Ovary (tissue), 10 donors: ENCODE results near the gene LRRIQ4. TPM values are rescaled to one million over a fixed set of nuclear protein-coding genes. Genes with fewer than 3 reads are reported as not detected.

Experiments used
- DNase-seq, 5 donors: peaks; one replicate each; pipeline ENCODE4 v3.0.0-alpha.2; 2019 to 2020
- H3K27ac ChIP-seq, 2 donors: fragments of 200-600 bp; one replicate each; pipeline versions ENCODE4 v1.5.1 to v1.8.0; 2019 to 2022
- H3K27me3 ChIP-seq: fragments of 200-600 bp; one replicate; pipeline ENCODE4 v1.8.0; 2022
- H3K36me3 ChIP-seq: fragments of 200-600 bp; sonication (generic); one replicate; pipeline ENCODE4 v1.5.1; 2019
- H3K4me1 ChIP-seq: one replicate; pipeline ENCODE4 v1.8.1; 2013; ENCODE audit warnings: mild to moderate bottlenecking, moderate library complexity; ENCODE audit not compliant: insufficient read depth
- H3K4me3 ChIP-seq: fragments of 200-600 bp; sonication (generic); one replicate; pipeline ENCODE4 v1.5.1; 2017
- H3K9me3 ChIP-seq, 2 donors: fragments of 200-600 bp in 1 of 2; sonication (generic) in 1 of 2; one replicate each; pipeline versions ENCODE4 v1.5.1 to v1.8.1; 2013 to 2019; ENCODE audit warnings: mild to moderate bottlenecking in 1 of 2, moderate library complexity in 1 of 2
- EP300 ChIP-seq: sonication (generic); formaldehyde crosslinking; IDR thresholded peaks from one replicate; pipeline ENCODE4 v1.6.1; 2017; ENCODE audit warnings: antibody characterized with exemption
- POLR2A ChIP-seq: fragments of 450-650 bp; IDR thresholded peaks from one replicate; pipeline ENCODE4 v1.6.1; 2017; ENCODE audit warnings: antibody characterized with exemption, mild to moderate bottlenecking, moderate library complexity
- WGBS, 3 donors: extraction: QIAGEN DNeasy Blood & Tissue Kit in 1 of 3; methylation state at CpG; one replicate each; pipeline versions ENCODE4 v1.1.5 to v1.1.7; 2013 to 2017; 5-methylcytosine and 5-hydroxymethylcytosine counted together
- intact Hi-C, 4 donors: fragments of 100-400 bp; cut with DNase I; formaldehyde crosslinking; loops; one replicate each; pipeline versions ENCODE4 v1.11.0 to v1.15.1; 2022 to 2023
- long read RNA-seq, 3 donors: library from polyadenylated mRNA in 2 of 3; unstranded in 2 of 3; transcript quantifications; one replicate each; pipeline ENCODE4 v2.0.0 and lab custom pipeline, GENCODE V29; 2021 to 2026
- polyA plus RNA-seq, 2 donors: library from polyadenylated mRNA; stranded (reverse); fragments of 200-250 nt in 1 of 2; fragments of 350-450 nt in 1 of 2; fragmentation: Illumina TruSeq in 1 of 2; extraction: RNeasy Lipid Tissue Mini Kit (QIAGEN cat#74804) in 1 of 2; gene quantifications; one replicate each; pipeline ENCODE4 v1.2.3, GENCODE V29; 2013 to 2014
- total RNA-seq, 7 donors: library from RNA; depleted of rRNA in 2 of 7; stranded (reverse); fragments of >200 nt in 2 of 7; fragmentation: NEBNext Ultra II Directional in 3 of 7; extraction: Animal tissue kit (Norgen Biotek cat#: 25700) in 3 of 7; gene quantifications; one replicate each; pipeline versions ENCODE4 v1.1.0 to v1.2.4, GENCODE V29; 2016 to 2023
- TF ChIP-seq, protein P1 (sequence below), 3 donors: fragments of 450-650 bp in 2 of 3; fragments of 200-600 bp in 1 of 3; IDR thresholded peaks; one replicate each; pipeline versions ENCODE4 v1.5.1 to v1.8.0; 2016 to 2022; ENCODE audit warnings: antibody characterized with exemption in 3 of 3, mild to moderate bottlenecking in 1 of 3
- donor health status: DM: no; HTN: no; CAD: no; lungs with moderate emphysema.
- donor health status: DM: no; HTN: no; CAD: no.
- donor health status: Bipolar disorder and iron deficiency.
- donor health status: DM: yes; HTN: yes; CAD: no.
- donor health status: DM: no; HTN: no; CAD: no.
- donor health status: DM: yes; HTN: yes; CAD: no.

Gene LRRIQ4
- total RNA-seq (under 1 TPM in 5 of 7 donors, not detected in 2; 0.23 to 0.43 (median 0.26) TPM), polyA plus RNA-seq (under 1 TPM; 0.05 to 0.17 TPM)
- long read RNA-seq, donor 1: 0 reads
- long read RNA-seq, donor 2: 0 reads
- long read RNA-seq, donor 3: 0 reads

- intact Hi-C loops: no loop called here
- 7 to 9% (median 7%) methylated on average over 40 to 56 of the region's 56 CpGs for WGBS, 3 donors
Measured at GRCh38 chr3:169812332-169813235, at the start of gene LRRIQ4, which contains the start of gene LRRC34. Gene LRRIQ4 (plus strand): TSS chr3:169812870. CDS start chr3:169821922, 9,052 bp downstream. Gene LRRC34 (minus strand): TSS chr3:169812904. CDS start chr3:169812548, 356 bp downstream.

GRCh38 chr3:169764312-169764881, 48.3 kb upstream of the LRRIQ4 start:
- TF ChIP-seq, protein P1, sequence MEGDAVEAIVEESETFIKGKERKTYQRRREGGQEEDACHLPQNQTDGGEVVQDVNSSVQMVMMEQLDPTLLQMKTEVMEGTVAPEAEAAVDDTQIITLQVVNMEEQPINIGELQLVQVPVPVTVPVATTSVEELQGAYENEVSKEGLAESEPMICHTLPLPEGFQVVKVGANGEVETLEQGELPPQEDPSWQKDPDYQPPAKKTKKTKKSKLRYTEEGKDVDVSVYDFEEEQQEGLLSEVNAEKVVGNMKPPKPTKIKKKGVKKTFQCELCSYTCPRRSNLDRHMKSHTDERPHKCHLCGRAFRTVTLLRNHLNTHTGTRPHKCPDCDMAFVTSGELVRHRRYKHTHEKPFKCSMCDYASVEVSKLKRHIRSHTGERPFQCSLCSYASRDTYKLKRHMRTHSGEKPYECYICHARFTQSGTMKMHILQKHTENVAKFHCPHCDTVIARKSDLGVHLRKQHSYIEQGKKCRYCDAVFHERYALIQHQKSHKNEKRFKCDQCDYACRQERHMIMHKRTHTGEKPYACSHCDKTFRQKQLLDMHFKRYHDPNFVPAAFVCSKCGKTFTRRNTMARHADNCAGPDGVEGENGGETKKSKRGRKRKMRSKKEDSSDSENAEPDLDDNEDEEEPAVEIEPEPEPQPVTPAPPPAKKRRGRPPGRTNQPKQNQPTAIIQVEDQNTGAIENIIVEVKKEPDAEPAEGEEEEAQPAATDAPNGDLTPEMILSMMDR (IDR thresholded peaks at IDR 0.05): no peak
- peak; percentile 4 for TF ChIP-seq POLR2A
- peak overlapping the region; percentile 69 for H3K4me3 ChIP-seq
- peak; percentile 60 to 85 (median 79) for DNase-seq
- no peaks in the 10 kb centered on the region for H3K27me3 ChIP-seq
- no peaks in the 10 kb centered on the region for H3K36me3 ChIP-seq
- H3K9me3 ChIP-seq: no peaks in the 10 kb centered on the region
- intact Hi-C loops: loop anchor here in 1 of 4 donors (10.0 kb wide), 1 partner anchor 200 kb away; the partner anchor contains the start of gene SEC62
- peak overlapping the region; percentile 90 to 96 for H3K27ac ChIP-seq
- H3K4me1 ChIP-seq: no peaks in the 10 kb centered on the region
- WGBS, 3 donors: 0 to 1% (median 0%) methylated on average over 46 of the region's 46 CpGs

More at GRCh38 chr3:169812332-169813235, at the start of gene LRRIQ4, which contains the start of gene LRRC34:
- peak; percentile 62 to 82 (median 71) for DNase-seq
- Histone ChIP-seq H3K27ac (peak within 1 kb of the TSS; percentile 44 to 88), H3K27me3 (no peaks in the 10 kb centered on the region), H3K4me3 (peak within 1 kb of the TSS; percentile 73), H3K9me3 (no peaks in the 10 kb centered on the region), H3K36me3 (no peaks in the 10 kb centered on the region), H3K4me1 (peaks cover 2% of the 10 kb centered on the region)
- TF ChIP-seq, protein P1 (IDR thresholded peaks at IDR 0.05): no peak
- TF ChIP-seq POLR2A (no peak), EP300 (no peak)

DNA sequence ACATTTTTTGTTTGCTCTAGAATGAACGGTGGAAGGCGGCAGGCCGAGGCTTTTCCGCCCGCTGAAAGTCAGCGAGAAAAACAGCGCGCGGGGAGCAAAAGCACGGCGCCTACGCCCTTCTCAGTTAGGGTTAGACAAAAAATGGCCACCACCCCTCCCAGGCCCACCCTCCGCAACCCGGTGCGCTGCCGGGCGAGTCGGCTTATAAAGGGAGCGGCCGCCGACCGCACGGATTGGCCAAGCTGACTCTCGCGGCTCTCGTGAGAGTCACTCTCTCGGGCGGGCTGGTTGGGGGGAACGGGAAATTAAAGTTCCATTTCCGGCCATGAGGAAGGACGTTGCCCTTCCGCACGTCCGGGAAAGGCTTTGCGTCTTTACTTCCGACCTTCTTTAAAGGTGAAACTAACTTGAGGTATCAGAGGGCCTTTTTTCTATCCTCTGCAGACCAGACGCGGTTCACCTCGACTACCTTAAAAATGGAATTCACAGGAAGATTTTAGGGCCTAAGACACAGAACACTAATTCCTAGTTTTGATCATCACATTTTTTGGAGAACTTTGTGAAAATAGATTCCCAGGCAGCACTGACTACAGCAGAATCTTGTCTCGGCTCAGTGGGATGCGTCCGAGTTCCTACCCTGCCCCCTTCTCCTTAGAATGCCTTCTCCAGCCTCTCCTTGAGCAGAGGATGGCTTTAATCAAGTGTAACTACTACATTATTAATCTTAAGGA, 47.6 kb upstream of the LRRIQ4 start, which contains the start of gene TERC:
Gene TERC, minus strand, starts transcription at position 179 of the 731 bp plus-strand sequence.
- Histone ChIP-seq H3K4me3 (peak within 1 kb of the TSS; percentile 69), H3K27ac (peak within 1 kb of the TSS; percentile 90 to 96), H3K4me1 (no peaks in the 10 kb centered on the region), H3K9me3 (no peaks in the 10 kb centered on the region), H3K27me3 (no peaks in the 10 kb centered on the region), H3K36me3 (no peaks in the 10 kb centered on the region)
- WGBS, 3 donors: 1 to 2% (median 2%) methylated on average over 42 of the region's 42 CpGs
- intact Hi-C loops: loop anchor here in 1 of 4 donors (10.0 kb wide), 1 partner anchor 200 kb away; the partner anchor contains the start of gene SEC62
- TF ChIP-seq EP300 (peak; percentile 72), POLR2A (peak; percentile 97)
- TF ChIP-seq, protein P1 (IDR thresholded peaks at IDR 0.05): peak in 1 of 3 donors; percentile 12
- peak; percentile 95 to 96 (median 95) for DNase-seq
